SK-N-SH (cell line): ENCODE results near the gene CARMIL3.
"Not testable (repeated sequence)": the region's sequence is repeated elsewhere in the genome, so short reads cannot be mapped to it uniquely, and the experiment has no call there.

Experiments used
- POLR2AphosphoS5 ChIP-seq: IDR thresholded peaks from 2 replicates; pipeline ENCODE4 v1.6.1; 2012; ENCODE audit warnings: low read depth, low read length
- TF ChIP-seq, protein P1 (sequence below): fragments of 200-600 bp; sonication (generic); IDR thresholded peaks from 2 replicates; pipeline ENCODE4 v1.6.1; 2017; ENCODE audit warnings: antibody characterized with exemption, mild to moderate bottlenecking, moderate library complexity
- TF ChIP-seq, protein P2 (sequence below): fragments of 150-350 bp; IDR thresholded peaks from 2 replicates; pipeline ENCODE4 v1.6.1; 2016; ENCODE audit warnings: mild to moderate bottlenecking, low read depth, low read length

DNA sequence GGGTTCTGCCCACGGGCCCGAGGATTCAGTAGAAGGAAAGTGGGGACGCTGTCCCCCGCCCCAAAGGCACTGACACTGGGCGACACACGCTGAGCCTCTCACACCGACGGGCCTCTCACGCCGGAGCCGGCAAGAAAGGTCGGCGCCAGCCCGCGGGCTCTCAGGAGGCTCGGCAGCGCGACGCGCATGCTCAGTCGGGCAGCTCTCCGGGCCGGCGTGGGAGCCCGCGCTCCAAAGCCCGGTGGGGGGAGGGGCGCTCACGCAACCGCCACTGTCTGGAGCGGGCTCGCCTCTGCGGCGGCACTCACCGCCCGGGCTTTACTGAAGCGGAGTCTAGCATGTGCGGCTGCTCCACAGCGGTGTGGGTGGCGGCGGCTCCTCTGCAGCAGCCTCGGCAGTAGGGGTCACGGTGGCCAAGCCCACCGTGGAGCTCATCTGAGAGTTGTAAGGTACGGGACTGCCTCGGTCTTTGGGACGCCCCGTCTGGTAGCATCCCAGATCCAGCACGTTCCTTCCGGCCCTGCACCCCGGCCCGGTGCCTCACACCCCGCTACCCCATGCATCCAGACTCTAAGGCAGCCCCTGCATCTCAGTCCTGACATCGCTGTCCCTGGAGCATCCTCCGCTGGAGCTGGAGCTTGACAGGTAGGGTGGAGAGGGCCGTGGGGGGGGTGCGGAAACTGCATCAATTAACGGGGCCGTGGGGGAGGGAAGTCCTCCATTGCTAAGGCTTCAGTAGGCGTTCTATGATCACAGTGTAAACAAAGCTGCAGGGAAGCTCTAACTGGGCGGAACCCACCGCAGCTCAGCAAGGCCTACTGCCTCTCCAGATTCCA is 44.8 kb upstream of the CARMIL3 start:
- TF ChIP-seq, protein P1, sequence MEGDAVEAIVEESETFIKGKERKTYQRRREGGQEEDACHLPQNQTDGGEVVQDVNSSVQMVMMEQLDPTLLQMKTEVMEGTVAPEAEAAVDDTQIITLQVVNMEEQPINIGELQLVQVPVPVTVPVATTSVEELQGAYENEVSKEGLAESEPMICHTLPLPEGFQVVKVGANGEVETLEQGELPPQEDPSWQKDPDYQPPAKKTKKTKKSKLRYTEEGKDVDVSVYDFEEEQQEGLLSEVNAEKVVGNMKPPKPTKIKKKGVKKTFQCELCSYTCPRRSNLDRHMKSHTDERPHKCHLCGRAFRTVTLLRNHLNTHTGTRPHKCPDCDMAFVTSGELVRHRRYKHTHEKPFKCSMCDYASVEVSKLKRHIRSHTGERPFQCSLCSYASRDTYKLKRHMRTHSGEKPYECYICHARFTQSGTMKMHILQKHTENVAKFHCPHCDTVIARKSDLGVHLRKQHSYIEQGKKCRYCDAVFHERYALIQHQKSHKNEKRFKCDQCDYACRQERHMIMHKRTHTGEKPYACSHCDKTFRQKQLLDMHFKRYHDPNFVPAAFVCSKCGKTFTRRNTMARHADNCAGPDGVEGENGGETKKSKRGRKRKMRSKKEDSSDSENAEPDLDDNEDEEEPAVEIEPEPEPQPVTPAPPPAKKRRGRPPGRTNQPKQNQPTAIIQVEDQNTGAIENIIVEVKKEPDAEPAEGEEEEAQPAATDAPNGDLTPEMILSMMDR, result not testable (repeated sequence)
- not testable (repeated sequence) for TF ChIP-seq POLR2AphosphoS5
- TF ChIP-seq, protein P2, sequence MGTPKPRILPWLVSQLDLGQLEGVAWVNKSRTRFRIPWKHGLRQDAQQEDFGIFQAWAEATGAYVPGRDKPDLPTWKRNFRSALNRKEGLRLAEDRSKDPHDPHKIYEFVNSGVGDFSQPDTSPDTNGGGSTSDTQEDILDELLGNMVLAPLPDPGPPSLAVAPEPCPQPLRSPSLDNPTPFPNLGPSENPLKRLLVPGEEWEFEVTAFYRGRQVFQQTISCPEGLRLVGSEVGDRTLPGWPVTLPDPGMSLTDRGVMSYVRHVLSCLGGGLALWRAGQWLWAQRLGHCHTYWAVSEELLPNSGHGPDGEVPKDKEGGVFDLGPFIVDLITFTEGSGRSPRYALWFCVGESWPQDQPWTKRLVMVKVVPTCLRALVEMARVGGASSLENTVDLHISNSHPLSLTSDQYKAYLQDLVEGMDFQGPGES, result not testable (repeated sequence)
